ENCODE measurements around the gene PGBD5.
"Not testable (repeated sequence)": the region's sequence is repeated elsewhere in the genome, so short reads cannot be mapped to it uniquely, and the experiment has no call there.

Gene PGBD5

DNA sequence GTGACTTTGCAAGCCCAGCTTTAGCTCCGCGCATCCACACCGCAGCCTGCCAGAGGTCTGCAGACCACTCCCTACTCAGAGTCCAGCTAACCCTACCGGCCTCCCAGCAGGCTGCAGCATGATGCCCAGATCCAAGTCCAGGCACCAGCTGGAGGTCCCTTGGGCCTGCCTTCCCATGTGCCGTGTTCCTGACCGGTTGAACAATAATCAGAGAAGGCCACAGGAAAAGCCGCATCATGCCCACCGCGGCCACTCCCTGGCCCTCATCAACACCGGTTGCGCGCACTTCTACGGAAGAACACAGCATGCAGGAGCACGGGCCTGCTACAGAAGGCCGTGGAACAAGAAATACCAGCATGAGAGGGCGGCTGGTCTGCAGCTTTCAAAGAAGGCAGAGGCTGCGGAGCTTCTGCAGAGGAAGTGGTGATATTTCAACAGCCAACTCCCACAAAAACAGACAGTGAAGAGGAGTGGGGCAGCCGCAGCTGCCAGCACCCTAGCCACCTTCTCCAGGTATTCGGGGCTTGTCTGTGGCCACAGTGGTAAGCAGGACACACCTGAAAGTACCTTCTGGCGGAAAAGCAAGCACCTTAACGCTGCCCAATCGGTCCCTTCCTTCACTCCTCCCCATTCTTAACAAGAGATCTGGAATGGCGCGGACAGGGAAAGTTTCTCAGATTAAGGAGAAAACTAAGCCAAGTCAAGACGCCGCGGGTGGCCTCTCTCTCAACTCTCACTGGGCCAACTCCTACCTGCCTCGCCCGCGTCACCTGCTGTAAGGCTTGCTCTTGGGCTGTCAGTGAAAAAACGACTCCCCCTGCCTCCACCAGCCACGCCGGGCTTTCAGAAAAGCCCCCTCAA is 1.5 kb downstream of the PGBD5 start:
- DNase-seq, result no peak

DNA sequence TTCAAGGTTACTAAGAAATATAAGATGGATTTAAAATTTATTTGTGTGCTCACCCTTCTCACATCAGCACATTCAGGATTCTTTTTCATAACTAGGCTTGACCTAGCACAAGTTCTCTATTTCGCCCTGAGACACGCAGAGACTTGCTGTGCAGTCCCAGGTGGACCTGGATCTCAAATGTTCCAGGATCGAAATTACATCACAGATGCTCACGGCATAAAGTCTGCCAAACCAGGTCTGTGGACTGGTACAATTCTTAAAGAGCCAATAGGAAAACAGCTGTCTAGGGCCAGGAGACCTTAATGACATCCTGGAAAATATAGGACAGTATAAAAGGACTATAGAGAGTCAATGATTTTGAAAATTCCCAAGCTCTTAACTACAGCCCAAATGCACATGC is 2.2 kb downstream of the PGBD5 start:
- DNase-seq, result no peak

DNA sequence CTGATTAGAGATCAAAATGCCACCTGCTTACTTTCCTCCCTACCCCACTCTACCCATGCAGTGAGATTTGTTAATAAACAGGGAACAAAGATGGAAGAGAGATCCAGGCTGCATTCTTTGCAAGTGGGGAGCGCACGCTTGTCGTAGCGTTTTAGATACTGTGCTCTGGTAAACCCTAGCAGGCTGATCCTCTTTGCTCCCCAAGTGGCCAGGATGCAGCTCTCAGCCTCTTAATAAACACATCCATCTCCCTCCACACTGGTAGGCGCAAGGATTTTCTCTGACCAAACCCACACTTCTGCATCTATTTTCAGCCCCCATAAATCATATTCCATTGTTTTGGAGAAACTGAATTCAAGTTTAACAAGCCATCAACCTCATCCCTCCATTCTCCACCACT is 2.9 kb downstream of the PGBD5 start:
- no peak for DNase-seq

DNA sequence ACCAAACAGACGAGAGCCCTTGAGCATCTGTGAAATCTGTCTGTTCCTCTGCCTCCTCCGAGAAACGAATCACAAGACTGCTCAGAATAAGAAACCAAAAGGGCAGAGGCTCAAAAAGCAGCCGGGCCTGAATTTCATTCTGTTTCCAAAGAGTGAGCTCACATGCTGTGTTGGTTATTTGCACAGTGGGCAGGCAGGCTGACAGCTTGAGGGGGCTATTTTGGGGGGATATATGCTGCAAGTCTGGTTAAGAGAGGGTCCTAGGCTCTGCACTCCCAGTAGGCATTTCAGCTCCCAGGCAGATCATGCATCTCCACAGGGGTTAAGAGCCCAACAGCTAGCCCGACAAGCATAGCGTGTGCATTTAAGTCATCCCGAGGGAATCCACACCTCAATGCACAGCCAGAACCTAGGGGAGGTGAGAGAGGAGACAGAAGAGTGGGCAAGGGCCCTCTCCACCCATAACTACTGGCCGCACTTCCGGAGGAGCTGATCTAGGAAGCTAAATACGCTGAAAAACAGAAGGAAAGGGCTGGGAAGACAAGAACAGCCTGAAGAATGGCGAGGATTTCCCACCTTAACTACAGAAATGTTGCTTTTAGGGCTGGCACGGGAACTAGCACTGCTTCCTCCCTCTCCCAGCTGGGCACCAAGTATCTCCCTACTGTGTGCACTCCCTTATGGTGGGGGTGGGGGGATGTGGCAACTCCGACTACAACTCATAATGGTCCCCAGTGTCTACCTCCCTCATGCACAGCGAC is 3.7 kb downstream of the PGBD5 start:
- peak; percentile 58 for DNase-seq

DNA sequence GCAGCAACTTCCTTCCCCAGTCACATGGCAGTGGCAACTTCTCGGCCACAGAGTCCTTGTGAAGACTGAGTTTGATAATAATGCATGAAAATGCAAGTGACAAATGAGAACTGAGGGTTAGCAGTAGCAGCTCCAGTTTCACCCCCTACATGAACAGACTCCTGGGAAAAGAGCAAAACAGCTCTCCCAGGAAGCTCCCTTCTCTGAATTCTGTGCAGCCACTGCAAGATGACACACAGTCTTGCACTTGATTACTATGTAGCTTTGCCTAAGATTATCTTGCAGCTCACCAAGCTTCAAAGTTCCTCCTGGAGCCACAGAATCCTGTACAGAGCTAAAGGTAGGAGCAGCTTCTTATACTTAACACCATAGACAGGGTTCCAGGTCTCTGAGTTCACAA is 4.7 kb downstream of the PGBD5 start:
- DNase-seq, result no peak

DNA sequence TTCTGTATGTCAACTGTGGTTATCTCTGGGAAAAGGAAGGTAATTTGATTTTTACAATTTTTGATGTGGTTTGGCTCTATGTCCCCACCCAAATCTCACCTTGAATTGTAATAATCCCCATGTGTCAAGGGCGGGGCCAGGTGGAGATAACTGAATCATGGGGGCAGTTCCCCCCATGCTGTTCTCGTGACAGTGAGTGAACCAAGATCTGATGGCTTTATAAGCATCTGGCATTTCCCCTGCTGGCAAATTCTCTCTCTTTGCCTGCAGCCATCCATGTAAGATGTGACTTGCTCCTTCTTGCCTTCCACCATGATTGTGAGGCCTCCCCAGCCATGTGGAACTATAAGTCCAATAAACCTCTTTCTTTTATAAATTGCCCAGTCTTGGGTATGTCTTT is 5.8 kb downstream of the PGBD5 start:
- DNase-seq, result not testable (repeated sequence)

DNA sequence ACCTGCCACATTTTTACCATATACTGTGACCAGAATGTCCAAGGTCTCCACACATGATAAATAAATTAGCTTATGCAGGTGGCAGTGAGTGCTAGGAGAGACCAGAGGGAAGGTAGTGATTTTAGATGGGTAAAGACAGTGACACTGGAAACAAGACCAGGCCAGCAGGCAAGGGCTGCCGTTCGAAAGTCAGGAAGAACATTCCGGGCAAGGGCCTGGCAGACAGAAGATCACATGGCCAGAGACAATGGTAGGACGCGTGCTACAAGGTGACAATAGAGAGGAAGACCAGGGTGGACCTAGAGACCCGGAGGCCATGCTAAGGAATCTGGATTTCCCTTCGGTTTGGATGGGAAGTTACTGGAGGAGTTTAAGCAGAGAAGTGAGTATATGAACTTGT is 9.7 kb downstream of the PGBD5 start:
- no peak for DNase-seq

DNA sequence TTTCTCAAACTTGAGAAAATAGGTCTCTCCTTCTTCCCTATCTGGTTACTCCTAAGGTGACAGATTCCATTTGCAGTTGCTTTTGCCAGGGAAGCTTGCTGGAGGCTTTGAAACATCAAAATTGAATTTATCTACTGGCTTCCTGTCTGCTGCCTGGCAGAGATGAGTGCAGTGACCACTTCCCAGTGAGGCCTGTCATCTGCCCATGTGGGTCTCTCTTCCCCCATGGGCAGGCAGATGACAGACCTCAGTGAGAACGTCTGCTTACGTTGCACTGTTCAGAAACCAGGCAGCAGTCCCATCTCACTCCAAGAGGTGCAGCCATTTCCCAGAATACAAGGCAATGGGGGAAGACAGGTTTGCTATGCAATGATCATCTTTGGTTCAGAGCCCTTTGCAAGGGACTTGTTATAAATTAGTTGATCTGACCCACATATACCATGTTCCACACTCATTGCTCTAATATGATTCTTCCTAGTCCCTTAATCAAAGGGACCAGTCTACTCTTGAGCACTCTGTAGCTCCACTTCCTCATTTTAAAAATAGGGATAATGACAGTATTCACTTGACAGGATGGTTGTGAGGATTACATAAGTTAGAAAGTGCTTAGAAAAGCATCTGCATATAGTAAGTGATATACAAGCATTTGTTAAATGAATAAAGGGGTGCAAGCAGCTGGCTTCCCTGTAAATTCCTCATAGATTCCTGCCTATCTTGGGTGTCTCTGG is 10.6 kb downstream of the PGBD5 start:
- no peak for DNase-seq

DNA sequence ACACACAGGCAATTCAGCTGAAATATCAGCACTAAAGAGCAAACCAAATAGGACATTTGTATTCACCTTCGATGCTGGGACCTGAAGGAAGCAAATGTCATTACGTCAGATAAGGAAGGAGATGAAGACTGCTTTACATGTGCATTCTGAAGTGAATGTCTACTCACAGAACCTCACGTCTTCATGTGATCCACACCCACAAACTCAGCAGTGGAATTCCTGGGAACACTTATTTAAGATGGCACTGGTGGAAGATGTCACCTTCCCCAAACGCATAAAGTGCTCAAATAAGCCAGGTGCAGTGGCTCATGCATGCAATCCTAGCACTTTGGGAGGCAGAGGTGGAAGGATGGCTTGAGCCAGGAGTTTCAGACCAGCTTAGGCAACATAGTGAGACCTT is 11.4 kb downstream of the PGBD5 start:
- no peak for DNase-seq

DNA sequence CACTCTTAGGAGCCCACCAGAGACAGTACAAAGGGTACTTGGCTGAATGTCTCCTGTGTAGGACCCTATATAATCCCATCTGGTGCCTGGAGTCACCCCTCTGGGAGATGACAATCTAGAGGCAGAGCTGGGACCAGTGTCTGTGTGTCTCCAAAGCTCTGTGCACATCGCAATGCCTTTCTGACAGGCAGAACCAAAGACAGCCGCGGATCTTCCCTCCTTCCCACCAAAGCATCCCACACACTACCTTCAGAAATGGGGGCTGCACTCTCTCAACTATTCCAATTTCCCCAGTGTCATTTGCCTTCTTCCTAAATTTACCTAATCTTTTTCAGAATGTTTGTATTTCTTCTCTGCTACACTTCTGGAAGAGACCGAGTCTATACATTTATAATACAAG is 12.0 kb downstream of the PGBD5 start:
- DNase-seq, result no peak

DNA sequence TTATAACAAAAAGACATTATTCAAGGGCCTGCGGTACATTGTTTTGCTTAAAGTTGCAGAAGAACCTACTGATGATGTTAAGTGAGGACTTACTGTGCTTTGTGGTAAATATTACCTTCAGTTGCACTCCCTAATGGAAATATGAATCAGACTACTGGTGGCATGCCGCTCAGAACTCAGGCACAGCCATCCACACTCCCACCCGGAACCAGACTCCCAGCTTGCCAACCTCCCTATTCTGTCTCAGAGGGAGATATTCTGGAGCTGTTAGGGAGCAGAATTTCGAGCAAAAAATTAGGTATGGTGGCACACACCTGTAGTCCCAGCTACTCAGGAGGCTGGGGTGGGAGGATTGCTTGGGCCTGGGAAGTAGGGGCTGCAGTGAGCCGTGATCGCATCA is 13.1 kb downstream of the PGBD5 start:
- DNase-seq, result no peak

DNA sequence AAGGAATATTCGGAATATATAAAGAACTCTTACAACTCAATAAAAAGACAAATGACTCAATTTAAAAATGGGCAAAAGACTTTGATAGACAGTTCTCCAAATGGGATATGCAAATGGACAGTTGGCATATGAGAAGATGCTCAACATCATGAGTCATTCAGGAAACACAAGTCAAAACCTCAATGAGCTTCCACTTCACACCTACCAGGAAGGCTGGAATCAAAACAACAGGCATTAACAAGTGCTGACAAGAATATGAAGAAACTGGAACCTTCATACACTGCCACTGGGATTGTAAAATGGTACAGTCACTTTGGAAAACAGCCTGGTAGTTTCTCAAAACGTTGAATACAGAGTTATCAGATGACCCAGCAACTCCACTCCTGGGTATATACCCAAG is 17.2 kb downstream of the PGBD5 start:
- DNase-seq, result no peak

DNA sequence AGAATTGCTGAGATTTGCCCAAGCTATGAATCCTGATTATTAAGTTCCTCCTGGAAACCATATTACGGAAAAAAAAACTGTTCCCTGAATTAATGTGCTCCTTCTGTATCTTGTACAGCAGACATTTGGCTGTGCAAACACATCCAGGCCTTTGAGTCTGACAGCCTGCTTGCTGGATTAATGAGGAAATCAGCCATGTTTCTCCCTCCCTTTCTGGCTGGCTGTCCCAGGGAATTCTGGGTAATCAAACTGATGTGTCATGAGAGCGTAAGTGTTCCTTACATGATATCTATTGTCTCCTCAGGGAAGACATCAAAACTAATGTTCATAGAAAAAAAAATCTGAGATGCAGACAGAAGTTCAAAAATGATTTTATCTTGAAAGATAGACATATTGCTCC is 18.8 kb downstream of the PGBD5 start:
- no peak for DNase-seq

DNA sequence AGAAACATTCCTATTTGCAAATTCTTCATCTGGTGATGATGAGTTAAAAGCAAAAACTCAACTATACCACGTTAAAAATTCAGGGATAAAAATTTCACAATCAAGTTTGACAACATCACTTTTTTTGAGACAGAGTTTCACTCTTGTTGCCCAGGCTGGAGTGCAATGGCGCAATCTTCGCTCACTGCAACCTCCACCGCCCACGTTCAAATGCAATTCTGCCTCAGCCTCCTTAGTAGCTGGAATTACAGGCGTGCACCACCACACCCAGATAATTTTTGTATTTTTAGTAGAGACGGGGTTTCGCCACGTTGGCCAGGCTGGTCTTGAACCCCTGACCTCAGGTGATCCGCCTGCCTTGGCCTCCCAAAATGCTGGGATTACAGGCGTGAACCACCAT is 19.4 kb downstream of the PGBD5 start:
- DNase-seq, result not testable (repeated sequence)

DNA sequence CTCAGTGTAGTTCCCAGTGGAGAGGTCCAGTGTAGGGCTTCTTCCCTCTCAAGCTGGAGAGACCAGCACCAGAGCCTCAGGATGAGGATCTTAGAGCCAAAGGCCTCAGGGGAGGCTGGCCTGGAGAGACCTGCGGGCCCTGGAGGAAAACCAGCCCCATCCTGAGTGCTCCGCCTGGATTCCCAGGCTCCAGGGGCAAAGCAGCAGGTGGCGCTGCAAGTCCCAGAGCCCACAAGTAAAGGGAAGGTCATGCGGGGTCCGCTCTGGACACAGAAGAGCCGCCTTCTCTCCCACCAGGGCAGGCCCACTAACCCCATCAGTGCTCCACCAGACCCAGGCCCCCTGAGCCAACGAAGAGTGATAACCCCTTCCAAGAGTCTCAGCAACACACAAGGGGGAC is 22.7 kb downstream of the PGBD5 start:
- no peak for DNase-seq

DNA sequence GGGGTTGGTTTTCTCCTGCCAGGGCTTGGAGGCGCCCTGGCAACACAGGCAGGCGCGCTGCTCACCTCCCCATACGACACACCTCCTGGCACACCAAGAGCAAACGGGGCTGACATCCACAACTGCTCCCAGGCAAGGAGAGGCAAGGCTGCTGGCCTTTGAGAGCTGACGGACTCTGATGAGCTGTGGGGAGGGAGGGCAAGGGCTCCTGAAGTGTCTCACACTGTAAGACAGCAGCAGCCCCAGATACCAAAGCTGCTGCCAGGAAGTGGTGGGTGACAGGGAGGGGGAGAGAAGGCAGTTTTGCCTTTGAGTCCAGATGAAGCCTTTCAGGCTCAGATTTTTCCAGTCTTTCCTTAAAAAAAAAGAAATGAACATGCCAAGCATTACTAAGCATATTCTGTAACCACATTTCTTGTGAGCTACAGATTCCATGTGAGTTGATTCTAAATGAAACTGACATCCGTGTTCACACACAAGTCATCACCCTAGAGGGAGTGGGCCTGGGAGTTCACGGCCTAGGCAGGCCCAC is 24.3 kb downstream of the PGBD5 start:
- DNase-seq, result no peak

DNA sequence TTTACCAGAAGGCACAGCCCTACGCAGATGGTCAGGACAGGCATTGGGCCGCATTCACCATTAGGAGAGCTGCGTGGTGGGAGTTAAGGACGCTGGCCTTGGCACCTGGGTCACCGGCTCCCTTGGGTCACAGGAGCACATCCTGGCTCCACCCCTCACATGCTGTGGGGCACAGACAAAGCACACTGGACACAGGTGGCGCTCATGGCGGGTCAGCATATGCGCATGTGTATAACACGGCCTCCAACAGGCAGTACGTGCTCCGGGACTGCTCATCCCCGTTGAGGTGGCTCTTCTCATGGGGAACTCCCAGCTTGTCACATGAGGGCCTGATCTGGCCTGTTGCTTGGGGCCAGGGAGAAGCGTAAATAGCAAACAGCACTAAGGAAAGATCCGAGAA is 25.0 kb downstream of the PGBD5 start:
- DNase-seq, result no peak

DNA sequence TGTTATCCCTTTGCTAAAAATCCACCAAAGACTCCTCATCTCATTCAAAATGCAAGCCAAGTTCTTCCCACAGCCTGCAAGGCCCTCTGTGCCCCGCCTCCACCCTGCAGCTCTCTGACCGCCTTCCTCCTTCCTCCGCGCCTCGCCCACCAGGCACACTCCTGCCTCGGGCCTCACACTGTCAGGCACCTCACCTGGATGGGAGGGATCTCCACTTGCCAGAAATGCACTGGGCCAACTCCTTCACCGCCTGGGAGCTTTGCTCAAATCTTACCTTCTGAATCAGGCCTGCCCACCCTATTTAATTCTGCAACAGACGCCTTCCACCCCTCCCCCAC is 26.2 kb downstream of the PGBD5 start:
- no peak for DNase-seq

DNA sequence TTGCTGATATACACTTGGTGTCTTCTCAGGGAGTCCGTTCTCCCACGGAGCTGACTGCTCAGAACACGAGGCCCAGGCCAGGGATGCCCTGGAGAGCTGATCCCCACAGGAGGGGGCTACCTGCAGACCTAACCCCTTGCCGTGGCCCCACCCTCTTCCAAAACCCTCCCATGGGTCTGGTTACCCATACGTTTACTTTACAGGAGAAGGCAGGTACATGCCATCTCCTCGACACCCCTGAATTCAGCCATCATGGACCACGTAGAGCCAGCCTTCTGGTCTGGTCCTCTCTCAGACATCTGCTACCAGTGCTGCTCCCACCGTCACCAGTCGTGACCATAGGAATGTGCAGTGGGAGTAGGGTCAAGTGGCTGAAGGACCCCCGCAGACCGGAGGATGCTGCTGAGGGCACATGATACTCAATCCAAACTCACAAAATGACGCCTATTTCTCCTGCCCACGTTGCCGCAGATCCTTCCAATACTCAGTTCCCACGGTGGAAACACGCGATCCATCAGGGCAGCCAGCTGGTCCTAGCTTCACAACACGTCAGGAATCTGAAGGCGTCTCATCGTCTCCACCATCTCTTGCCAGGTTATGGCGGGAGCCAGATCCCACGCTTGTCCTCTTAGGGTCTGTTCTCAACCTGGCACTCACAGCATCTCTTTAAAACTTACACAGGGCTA is 26.7 kb downstream of the PGBD5 start:
- DNase-seq, result no peak

DNA sequence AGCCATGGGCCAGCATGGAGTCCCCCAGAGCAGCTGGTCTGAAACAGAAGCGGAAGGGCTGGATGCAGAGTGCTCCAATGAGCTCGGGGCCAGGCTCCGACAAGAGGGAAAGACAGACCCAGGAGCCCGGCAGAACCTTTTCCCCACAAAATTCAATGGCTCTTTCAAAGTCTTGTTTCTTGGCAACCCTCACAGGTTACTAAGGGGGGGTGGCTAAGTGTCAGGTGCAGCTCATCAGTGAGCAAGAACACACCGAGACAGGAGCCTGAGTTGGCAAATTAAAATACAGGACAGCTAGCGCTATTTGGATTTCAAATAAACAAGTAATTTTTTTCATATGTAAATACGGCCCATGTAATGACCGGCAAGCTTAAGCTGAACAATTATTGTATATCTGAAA is 27.3 kb downstream of the PGBD5 start:
- DNase-seq, result no peak

DNA sequence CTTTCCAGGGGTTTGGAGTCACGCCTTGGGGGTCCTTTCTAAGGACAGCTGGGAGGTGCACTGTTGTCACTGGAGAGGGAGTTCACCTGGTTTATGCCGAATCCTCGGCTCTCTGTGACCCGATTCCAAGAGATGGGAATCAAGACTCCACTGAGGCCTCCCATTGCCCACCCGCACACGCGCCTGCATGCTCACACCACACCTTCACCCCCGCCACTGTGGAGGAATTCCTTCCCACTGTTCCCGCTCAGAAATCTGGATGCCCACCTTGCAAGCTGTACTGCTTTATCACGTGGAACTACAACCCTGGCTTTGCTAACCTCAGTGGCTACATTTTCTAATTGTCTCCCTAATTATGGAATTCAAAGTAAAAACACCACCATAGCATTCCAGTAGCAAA is 29.2 kb downstream of the PGBD5 start:
- DNase-seq, result no peak

DNA sequence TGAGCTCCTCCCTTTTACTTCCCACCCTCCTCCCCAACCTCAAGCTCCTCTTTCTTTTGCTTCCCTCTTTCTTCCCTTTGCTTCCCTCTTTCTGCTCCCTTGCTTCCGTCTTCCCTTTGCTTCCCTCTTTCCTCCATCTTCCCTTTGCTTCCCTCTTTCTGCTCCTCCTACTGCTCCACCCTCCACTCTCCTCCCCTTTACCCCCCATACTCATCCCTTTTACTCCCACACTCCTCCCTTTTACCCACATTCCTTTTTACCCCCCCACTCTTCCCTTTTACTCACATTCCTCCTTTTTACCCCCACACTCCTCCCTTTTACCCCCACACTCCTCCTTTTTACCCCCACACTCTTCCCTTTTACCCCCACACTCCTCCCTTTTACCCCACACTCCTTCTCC is 30.2 kb downstream of the PGBD5 start:
- DNase-seq, result no peak

DNA sequence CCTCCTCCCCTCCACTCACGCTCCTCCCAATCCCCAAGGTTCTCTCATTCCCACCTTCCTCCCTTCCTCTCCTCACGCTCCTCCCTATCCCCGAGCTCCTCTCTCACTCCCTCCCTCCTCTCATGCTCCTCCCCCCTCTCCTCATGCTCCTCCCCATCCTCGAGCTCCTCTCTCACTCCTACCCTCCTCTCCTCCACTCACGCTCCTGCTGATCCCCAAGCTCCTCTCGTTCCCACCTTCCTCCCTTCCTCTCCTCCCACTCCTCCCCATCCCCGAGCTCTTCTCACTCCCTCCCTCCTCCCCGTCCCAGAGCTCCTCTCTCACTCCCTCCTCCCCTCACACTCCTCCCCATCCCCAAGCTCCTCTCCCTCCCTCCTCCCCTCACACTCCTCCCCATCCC is 31.4 kb downstream of the PGBD5 start:
- no peak for DNase-seq
